GM23338 (cell line): Measurements from ENCODE around the gene TRIM44. TPM values are rescaled to one million over a fixed set of nuclear protein-coding genes. Genes with fewer than 3 reads are reported as not detected.

Experiments
- ATAC-seq: fragments of 200-7000 bp; cut with Tn5 transposase; 3 replicates; pipeline ENCODE4 v1.9.1; 2020
- DNase-seq: peaks from one replicate; pipeline ENCODE4 v3.0.0-alpha.2; 2015; ENCODE audit warnings: low spot score
- H2AFZ ChIP-seq: fragments of 200-600 bp; sonication (generic); 2 replicates; pipeline ENCODE4 v1.8.0; 2016; ENCODE audit warnings: antibody characterized with exemption, mild to moderate bottlenecking, moderate library complexity
- H3F3A ChIP-seq: fragments of 200-600 bp; sonication (generic); replicated peaks from 2 replicates; pipeline ENCODE4 v1.8.0; 2017; ENCODE audit warnings: antibody characterized with exemption, mixed run types, low read depth
- H3K27ac ChIP-seq: fragments of 200-600 bp; sonication (generic); 2 replicates; pipeline ENCODE4 v1.6.1; 2016; ENCODE audit warnings: low read depth
- H3K27me3 ChIP-seq: fragments of 200-600 bp; sonication (generic); 2 replicates; pipeline ENCODE4 v1.8.0; 2016; ENCODE audit warnings: mild to moderate bottlenecking, mixed run types, moderate library complexity; ENCODE audit not compliant: insufficient read depth
- H3K36me3 ChIP-seq: fragments of 200-600 bp; sonication (generic); 2 replicates; pipeline ENCODE4 v1.8.0; 2016; ENCODE audit warnings: mild to moderate bottlenecking; ENCODE audit not compliant: insufficient read depth
- H3K4me1 ChIP-seq: fragments of 200-600 bp; sonication (generic); 2 replicates; pipeline ENCODE4 v1.8.0; 2016; ENCODE audit warnings: mild to moderate bottlenecking, moderate library complexity; ENCODE audit not compliant: insufficient read depth
- H3K4me2 ChIP-seq: fragments of 200-600 bp; sonication (generic); 2 replicates; pipeline ENCODE4 v1.7.1; 2017; ENCODE audit warnings: mixed run types
- H3K4me3 ChIP-seq: fragments of 200-600 bp; sonication (generic); 2 replicates; pipeline ENCODE4 v1.6.1; 2016; ENCODE audit warnings: mixed run types
- H3K79me2 ChIP-seq: fragments of 200-600 bp; sonication (generic); replicated peaks from 2 replicates; pipeline ENCODE4 v1.8.0; 2017; ENCODE audit warnings: mild to moderate bottlenecking; ENCODE audit not compliant: insufficient read depth
- H3K9me2 ChIP-seq: fragments of 200-600 bp; sonication (generic); 2 replicates; pipeline ENCODE4 v1.8.0; 2017; ENCODE audit not compliant: insufficient read depth
- H4K20me1 ChIP-seq: fragments of 200-600 bp; sonication (generic); replicated peaks from 2 replicates; pipeline ENCODE4 v1.8.0; 2017; ENCODE audit warnings: mild to moderate bottlenecking; ENCODE audit not compliant: insufficient read depth
- H3K27ac Mint-ChIP-seq: 2 replicates; pipeline ENCODE4 v1.8.0; 2020; ENCODE audit warnings: inconsistent platforms, mild to moderate bottlenecking, moderate library complexity, mixed read lengths
- H3K27me3 Mint-ChIP-seq: 3 replicates; pipeline ENCODE4 v1.8.0; 2022; ENCODE audit warnings: low read depth, mild to moderate bottlenecking, moderate library complexity, mixed read lengths, inconsistent platforms; ENCODE audit not compliant: insufficient read depth, poor library complexity
- H3K36me3 Mint-ChIP-seq: 3 replicates; pipeline ENCODE4 v1.8.0; 2021; ENCODE audit warnings: low read depth, mild to moderate bottlenecking, inconsistent platforms, moderate library complexity, mixed read lengths
- H3K4me1 Mint-ChIP-seq: 3 replicates; pipeline ENCODE4 v1.8.0; 2020; ENCODE audit warnings: mild to moderate bottlenecking, inconsistent platforms, mixed read lengths
- H3K4me3 Mint-ChIP-seq: 3 replicates; pipeline ENCODE4 v1.8.0; 2021; ENCODE audit warnings: moderate library complexity, mild to moderate bottlenecking, inconsistent platforms, mixed read lengths
- H3K9me3 Mint-ChIP-seq: 3 replicates; pipeline ENCODE4 v1.8.0; 2020; ENCODE audit warnings: moderate library complexity, mild to moderate bottlenecking, inconsistent platforms, mixed read lengths
- CREB1 ChIP-seq: fragments of 250-450 bp; sonication (Bioruptor Pico); IDR thresholded peaks from 2 replicates; pipeline ENCODE4 v1.5.0; 2020; ENCODE audit warnings: low read depth, mild to moderate bottlenecking, moderate library complexity
- EZH2phosphoT487 ChIP-seq: fragments of 200-600 bp; sonication (generic); IDR thresholded peaks from one replicate; pipeline ENCODE4 v1.8.1; 2018; ENCODE audit warnings: antibody characterized with exemption; ENCODE audit not compliant: unreplicated experiment
- JUNB ChIP-seq: IDR thresholded peaks from one replicate; pipeline ENCODE4 v1.6.1; 2016; ENCODE audit warnings: antibody characterized with exemption; ENCODE audit not compliant: unreplicated experiment
- NANOG ChIP-seq: IDR thresholded peaks from 2 replicates; pipeline ENCODE4 v1.6.1; 2016; ENCODE audit warnings: antibody characterized with exemption, borderline replicate concordance
- ZNF331 ChIP-seq: fragments of 250-450 bp; sonication (Bioruptor Pico); IDR thresholded peaks from 2 replicates; pipeline ENCODE4 v1.5.0; 2020; ENCODE audit warnings: low read depth, mild to moderate bottlenecking, moderate library complexity
- polyA plus RNA-seq: library from polyadenylated mRNA; unstranded; fragments of >200 nt; fragmentation: Nextera tagmentation; extraction: Ambion mirVana; gene quantifications from 2 replicates; pipeline ENCODE4 v1.2.1, GENCODE V29; 2016
- total RNA-seq: library from RNA; depleted of rRNA; stranded (reverse); fragments of >200 nt; shearing (Covaris generic); gene quantifications from 2 replicates; pipeline ENCODE4 v1.2.3, GENCODE V29; 2014
- TF ChIP-seq, protein P1 (sequence below): fragments of 250-450 bp; sonication (Bioruptor Pico); IDR thresholded peaks from 2 replicates; pipeline ENCODE4 v1.5.0; 2020; ENCODE audit warnings: mild to moderate bottlenecking, moderate library complexity
- TF ChIP-seq, protein P2 (sequence below), 2 experiments: fragments of 200-600 bp in 1 of 2; sonication (generic) in 1 of 2; conservative IDR thresholded peaks; 2 replicates each; pipeline versions ENCODE4 v1.5.1 to v1.6.1; 2016 to 2017; ENCODE audit warnings: antibody characterized with exemption in 2 of 2, low read depth in 2 of 2, mild to moderate bottlenecking in 2 of 2, moderate library complexity in 1 of 2

TRIM44 gene
- total and polyA plus RNA-seq, 2 experiments from 2014 or later, result 10.3 to 10.4 TPM

DNA sequence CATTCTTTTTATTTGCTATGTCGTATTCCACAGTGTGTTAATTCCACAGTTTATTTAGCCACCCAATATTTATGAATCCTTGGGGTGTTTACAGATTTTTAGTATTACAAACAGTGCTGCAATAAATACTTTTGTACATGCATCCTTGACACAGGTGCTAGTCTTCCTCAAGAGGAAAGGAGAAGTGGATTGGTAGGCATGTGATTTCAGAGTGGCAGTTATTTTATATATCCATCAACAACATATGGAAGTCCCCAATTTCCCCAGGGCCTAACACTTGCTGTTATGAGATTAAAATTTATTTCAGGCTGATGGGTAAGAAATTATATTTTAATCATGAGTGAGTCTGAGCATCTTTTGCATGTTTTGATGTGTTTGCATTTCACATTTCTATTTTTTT lies 17.9 kb downstream of the TRIM44 start (continued):
- TF ChIP-seq, protein P1, sequence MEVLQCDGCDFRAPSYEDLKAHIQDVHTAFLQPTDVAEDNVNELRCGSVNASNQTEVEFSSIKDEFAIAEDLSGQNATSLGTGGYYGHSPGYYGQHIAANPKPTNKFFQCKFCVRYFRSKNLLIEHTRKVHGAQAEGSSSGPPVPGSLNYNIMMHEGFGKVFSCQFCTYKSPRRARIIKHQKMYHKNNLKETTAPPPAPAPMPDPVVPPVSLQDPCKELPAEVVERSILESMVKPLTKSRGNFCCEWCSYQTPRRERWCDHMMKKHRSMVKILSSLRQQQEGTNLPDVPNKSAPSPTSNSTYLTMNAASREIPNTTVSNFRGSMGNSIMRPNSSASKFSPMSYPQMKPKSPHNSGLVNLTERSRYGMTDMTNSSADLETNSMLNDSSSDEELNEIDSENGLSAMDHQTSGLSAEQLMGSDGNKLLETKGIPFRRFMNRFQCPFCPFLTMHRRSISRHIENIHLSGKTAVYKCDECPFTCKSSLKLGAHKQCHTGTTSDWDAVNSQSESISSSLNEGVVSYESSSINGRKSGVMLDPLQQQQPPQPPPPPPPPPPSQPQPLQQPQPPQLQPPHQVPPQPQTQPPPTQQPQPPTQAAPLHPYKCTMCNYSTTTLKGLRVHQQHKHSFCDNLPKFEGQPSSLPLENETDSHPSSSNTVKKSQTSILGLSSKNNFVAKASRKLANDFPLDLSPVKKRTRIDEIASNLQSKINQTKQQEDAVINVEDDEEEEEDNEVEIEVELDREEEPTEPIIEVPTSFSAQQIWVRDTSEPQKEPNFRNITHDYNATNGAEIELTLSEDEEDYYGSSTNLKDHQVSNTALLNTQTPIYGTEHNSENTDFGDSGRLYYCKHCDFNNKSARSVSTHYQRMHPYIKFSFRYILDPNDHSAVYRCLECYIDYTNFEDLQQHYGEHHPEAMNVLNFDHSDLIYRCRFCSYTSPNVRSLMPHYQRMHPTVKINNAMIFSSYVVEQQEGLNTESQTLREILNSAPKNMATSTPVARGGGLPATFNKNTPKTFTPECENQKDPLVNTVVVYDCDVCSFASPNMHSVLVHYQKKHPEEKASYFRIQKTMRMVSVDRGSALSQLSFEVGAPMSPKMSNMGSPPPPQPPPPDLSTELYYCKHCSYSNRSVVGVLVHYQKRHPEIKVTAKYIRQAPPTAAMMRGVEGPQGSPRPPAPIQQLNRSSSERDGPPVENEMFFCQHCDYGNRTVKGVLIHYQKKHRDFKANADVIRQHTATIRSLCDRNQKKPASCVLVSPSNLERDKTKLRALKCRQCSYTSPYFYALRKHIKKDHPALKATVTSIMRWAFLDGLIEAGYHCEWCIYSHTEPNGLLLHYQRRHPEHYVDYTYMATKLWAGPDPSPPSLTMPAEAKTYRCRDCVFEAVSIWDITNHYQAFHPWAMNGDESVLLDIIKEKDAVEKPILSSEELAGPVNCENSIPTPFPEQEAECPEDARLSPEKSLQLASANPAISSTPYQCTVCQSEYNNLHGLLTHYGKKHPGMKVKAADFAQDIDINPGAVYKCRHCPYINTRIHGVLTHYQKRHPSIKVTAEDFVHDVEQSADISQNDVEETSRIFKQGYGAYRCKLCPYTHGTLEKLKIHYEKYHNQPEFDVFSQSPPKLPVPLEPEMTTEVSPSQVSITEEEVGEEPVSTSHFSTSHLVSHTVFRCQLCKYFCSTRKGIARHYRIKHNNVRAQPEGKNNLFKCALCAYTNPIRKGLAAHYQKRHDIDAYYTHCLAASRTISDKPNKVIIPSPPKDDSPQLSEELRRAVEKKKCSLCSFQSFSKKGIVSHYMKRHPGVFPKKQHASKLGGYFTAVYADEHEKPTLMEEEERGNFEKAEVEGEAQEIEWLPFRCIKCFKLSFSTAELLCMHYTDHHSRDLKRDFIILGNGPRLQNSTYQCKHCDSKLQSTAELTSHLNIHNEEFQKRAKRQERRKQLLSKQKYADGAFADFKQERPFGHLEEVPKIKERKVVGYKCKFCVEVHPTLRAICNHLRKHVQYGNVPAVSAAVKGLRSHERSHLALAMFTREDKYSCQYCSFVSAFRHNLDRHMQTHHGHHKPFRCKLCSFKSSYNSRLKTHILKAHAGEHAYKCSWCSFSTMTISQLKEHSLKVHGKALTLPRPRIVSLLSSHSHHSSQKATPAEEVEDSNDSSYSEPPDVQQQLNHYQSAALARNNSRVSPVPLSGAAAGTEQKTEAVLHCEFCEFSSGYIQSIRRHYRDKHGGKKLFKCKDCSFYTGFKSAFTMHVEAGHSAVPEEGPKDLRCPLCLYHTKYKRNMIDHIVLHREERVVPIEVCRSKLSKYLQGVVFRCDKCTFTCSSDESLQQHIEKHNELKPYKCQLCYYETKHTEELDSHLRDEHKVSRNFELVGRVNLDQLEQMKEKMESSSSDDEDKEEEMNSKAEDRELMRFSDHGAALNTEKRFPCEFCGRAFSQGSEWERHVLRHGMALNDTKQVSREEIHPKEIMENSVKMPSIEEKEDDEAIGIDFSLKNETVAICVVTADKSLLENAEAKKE (CRISPR knock-in tag), result no peak
- no peak for TF ChIP-seq NANOG
- TF ChIP-seq, protein P2, sequence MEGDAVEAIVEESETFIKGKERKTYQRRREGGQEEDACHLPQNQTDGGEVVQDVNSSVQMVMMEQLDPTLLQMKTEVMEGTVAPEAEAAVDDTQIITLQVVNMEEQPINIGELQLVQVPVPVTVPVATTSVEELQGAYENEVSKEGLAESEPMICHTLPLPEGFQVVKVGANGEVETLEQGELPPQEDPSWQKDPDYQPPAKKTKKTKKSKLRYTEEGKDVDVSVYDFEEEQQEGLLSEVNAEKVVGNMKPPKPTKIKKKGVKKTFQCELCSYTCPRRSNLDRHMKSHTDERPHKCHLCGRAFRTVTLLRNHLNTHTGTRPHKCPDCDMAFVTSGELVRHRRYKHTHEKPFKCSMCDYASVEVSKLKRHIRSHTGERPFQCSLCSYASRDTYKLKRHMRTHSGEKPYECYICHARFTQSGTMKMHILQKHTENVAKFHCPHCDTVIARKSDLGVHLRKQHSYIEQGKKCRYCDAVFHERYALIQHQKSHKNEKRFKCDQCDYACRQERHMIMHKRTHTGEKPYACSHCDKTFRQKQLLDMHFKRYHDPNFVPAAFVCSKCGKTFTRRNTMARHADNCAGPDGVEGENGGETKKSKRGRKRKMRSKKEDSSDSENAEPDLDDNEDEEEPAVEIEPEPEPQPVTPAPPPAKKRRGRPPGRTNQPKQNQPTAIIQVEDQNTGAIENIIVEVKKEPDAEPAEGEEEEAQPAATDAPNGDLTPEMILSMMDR (conservative IDR thresholded peaks at IDR 0.05; ENCODE audit: low read depth in 2 of 2), result no peak

- peaks cover 2% of the 10 kb centered on the region for H3K27me3 Mint-ChIP-seq
- TF ChIP-seq JUNB (no peak), ZNF331 (no peak), NANOG (no peak), EZH2phosphoT487 (no peak), CREB1 (CRISPR knock-in tag) (no peak)
- TF ChIP-seq, protein P2 (conservative IDR thresholded peaks at IDR 0.05; ENCODE audit: low read depth in 2 of 2), result no peak
Measured at GRCh38 chr11:35681163-35681767, 18.7 kb downstream of the TRIM44 start.

More at GRCh38 chr11:35681163-35681767, 18.7 kb downstream of the TRIM44 start:
- Histone ChIP-seq H3K4me3 (no peak overlapping the region), H3K27me3 (no peaks in the 10 kb centered on the region), H3F3A (no peaks in the 10 kb centered on the region), H3K79me2 (peaks cover 57% of the 10 kb centered on the region), H3K9me2 (no peaks in the 10 kb centered on the region), H4K20me1 (peaks cover 3% of the 10 kb centered on the region; the same call in 1 of the 2 replicates), H3K4me1 (peaks cover 8% of the 10 kb centered on the region), H3K27ac (no peak overlapping the region), H3K36me3 (no peaks in the 10 kb centered on the region), H2AFZ (no peak overlapping the region), H3K4me2 (no peak overlapping the region)
- H3K36me3 Mint-ChIP-seq, result peaks cover 5% of the 10 kb centered on the region; the same call in 1 of the 3 replicates
- DNase-seq (no peak), ATAC-seq (no peak)
- no peak overlapping the region for H3K27ac Mint-ChIP-seq
- no peak overlapping the region for H3K4me3 Mint-ChIP-seq
- H3K4me1 Mint-ChIP-seq, result peaks cover 10% of the 10 kb centered on the region
- H3K9me3 Mint-ChIP-seq, result no peaks in the 10 kb centered on the region
